ENCODE results near the gene UBAC1.

- TF ChIP-seq CTCF (conservative IDR thresholded peaks at IDR 0.05) (no peak), ZFX (IDR thresholded peaks at IDR 0.05) (no peak)
Measured at GRCh38 chr9:135949501-135950134, 11.6 kb downstream of the UBAC1 start.
